Measurements from ENCODE around the gene SCN5A. TPM values are rescaled to one million over a fixed set of nuclear protein-coding genes. Genes with fewer than 3 reads are reported as not detected.

The SCN5A gene
- total RNA-seq, 1 donor from 2014 or later: 3.3 TPM

DNA sequence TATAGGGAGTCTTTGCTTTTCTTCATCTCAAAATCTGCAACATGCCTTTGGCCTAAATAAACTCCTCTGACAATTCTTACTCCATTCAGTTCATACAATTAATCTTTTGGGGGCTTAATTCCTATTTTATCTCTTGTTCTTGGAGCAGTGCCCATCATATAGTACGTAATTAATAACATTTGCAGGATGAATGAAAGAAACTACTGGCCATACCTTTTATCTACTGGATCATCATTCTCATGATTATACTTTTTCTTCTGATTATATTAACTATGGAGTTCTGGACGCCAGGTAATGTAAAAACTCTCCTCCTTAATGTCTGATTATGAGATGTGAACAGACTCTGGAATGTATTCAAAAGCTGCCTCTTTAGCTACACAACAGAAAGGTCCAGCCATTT lies 46.5 kb upstream of the SCN5A start:
- H3K9me3 ChIP-seq (ENCODE audit: insufficient read depth, low read depth, low read length): no peaks in the 10 kb centered on the region
- peaks cover 5% of the 10 kb centered on the region for H3K27me3 Mint-ChIP-seq (ENCODE audit: low read depth, unreplicated experiment)
- H3K9ac ChIP-seq (ENCODE audit: low read length): no peak overlapping the region
- no peaks in the 10 kb centered on the region for H4K20me1 ChIP-seq (ENCODE audit: insufficient read depth, low read length)
- H3K27me3 ChIP-seq (ENCODE audit: insufficient read depth, low read length): no peaks in the 10 kb centered on the region
- no peak overlapping the region for H3K27ac ChIP-seq (ENCODE audit: low read depth, low read length)
- no peak overlapping the region for H3K27ac Mint-ChIP-seq (ENCODE audit: unreplicated experiment)
- no peaks in the 10 kb centered on the region for H3K79me2 ChIP-seq (ENCODE audit: insufficient read depth, low read length)
- TF ChIP-seq EZH2 (IDR thresholded peaks at IDR 0.05; ENCODE audit: insufficient read depth, low read length): no peak
- TF ChIP-seq, protein P1, sequence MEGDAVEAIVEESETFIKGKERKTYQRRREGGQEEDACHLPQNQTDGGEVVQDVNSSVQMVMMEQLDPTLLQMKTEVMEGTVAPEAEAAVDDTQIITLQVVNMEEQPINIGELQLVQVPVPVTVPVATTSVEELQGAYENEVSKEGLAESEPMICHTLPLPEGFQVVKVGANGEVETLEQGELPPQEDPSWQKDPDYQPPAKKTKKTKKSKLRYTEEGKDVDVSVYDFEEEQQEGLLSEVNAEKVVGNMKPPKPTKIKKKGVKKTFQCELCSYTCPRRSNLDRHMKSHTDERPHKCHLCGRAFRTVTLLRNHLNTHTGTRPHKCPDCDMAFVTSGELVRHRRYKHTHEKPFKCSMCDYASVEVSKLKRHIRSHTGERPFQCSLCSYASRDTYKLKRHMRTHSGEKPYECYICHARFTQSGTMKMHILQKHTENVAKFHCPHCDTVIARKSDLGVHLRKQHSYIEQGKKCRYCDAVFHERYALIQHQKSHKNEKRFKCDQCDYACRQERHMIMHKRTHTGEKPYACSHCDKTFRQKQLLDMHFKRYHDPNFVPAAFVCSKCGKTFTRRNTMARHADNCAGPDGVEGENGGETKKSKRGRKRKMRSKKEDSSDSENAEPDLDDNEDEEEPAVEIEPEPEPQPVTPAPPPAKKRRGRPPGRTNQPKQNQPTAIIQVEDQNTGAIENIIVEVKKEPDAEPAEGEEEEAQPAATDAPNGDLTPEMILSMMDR (IDR thresholded peaks at IDR 0.05; ENCODE audit: insufficient read depth, low read depth, low read length): no peak
- H3K36me3 ChIP-seq (ENCODE audit: insufficient read depth, low read length): no peaks in the 10 kb centered on the region
- no peak overlapping the region for H3K4me2 ChIP-seq (ENCODE audit: low read length)
- H3K4me1 Mint-ChIP-seq (ENCODE audit: low read depth, unreplicated experiment): no peaks in the 10 kb centered on the region
- FAIRE-seq (no peak), DNase-seq (ENCODE audit: low read depth) (no peak)
- no peak overlapping the region for H2AFZ ChIP-seq (ENCODE audit: low read depth, low read length)
- H3K4me3 Mint-ChIP-seq (ENCODE audit: unreplicated experiment): no peak overlapping the region
- no peak overlapping the region for H3K4me3 ChIP-seq (ENCODE audit: insufficient read depth, low read depth, low read length)
- peaks cover 7% of the 10 kb centered on the region for H3K9me3 Mint-ChIP-seq (ENCODE audit: unreplicated experiment)
- H3K36me3 Mint-ChIP-seq (ENCODE audit: low read depth, unreplicated experiment): no peaks in the 10 kb centered on the region
- H3K4me1 ChIP-seq (ENCODE audit: insufficient read depth, low read length): no peaks in the 10 kb centered on the region

DNA sequence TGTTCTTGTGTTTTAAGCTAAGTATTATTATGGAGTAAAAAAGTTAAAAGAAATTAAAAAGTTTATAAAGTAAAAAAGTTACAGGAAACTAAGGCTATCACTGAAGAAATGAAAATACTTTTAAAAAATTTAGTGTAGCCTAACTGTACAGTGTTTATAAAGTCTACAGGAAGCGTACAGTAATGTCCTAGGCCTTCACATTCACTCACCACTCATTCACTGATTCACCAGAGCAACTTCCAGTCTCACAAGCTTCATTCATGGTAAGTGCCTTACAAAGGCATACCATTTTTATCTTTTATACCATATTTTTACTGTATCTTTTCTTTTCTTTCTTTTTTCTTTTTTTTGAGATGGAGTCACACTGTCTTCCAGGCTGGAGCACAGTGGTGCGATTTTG lies 40.7 kb upstream of the SCN5A start:
- Histone ChIP-seq H3K4me1 (ENCODE audit: insufficient read depth, low read length) (no peaks in the 10 kb centered on the region), H3K79me2 (ENCODE audit: insufficient read depth, low read length) (no peaks in the 10 kb centered on the region), H3K4me2 (ENCODE audit: low read length) (no peak overlapping the region), H4K20me1 (ENCODE audit: insufficient read depth, low read length) (no peaks in the 10 kb centered on the region), H3K9ac (ENCODE audit: low read length) (no peak overlapping the region), H3K27me3 (ENCODE audit: insufficient read depth, low read length) (no peaks in the 10 kb centered on the region), H3K4me3 (ENCODE audit: insufficient read depth, low read depth, low read length) (no peak overlapping the region), H3K36me3 (ENCODE audit: insufficient read depth, low read length) (no peaks in the 10 kb centered on the region), H3K9me3 (ENCODE audit: insufficient read depth, low read depth, low read length) (no peaks in the 10 kb centered on the region), H2AFZ (ENCODE audit: low read depth, low read length) (no peak overlapping the region), H3K27ac (ENCODE audit: low read depth, low read length) (no peak overlapping the region)
- Mint-ChIP-seq H3K4me3 (ENCODE audit: unreplicated experiment) (no peak overlapping the region), H3K9me3 (ENCODE audit: unreplicated experiment) (peaks cover 4% of the 10 kb centered on the region), H3K27me3 (ENCODE audit: low read depth, unreplicated experiment) (peaks cover 2% of the 10 kb centered on the region), H3K27ac (ENCODE audit: unreplicated experiment) (no peak overlapping the region), H3K4me1 (ENCODE audit: low read depth, unreplicated experiment) (no peaks in the 10 kb centered on the region), H3K36me3 (ENCODE audit: low read depth, unreplicated experiment) (no peaks in the 10 kb centered on the region)
- no peak for FAIRE-seq
- no peak for TF ChIP-seq EZH2 (IDR thresholded peaks at IDR 0.05; ENCODE audit: insufficient read depth, low read length)
- TF ChIP-seq, protein P1 (IDR thresholded peaks at IDR 0.05; ENCODE audit: insufficient read depth, low read depth, low read length): no peak
- DNase-seq (ENCODE audit: low read depth): no peak

DNA sequence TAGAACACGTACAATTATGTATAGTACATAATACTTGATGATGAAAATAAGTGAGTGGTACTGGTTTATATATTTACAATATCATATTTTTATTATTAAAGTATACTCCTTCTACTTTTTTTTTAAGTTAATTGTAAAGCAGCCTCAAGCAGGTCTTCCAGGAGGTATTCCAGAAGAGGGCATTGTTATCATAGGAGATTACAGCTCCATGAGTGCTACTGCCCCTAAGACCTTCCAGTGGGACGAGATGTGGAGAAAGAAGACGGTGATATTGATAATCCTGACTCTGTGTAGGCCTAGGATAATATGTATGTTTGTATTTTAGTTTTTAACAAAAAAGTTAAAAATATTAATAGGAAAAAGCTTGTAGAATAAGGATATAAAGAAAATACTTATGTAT lies 40.3 kb upstream of the SCN5A start:
- Histone ChIP-seq H3K9me3 (ENCODE audit: insufficient read depth, low read depth, low read length) (no peaks in the 10 kb centered on the region), H3K4me2 (ENCODE audit: low read length) (no peak overlapping the region), H4K20me1 (ENCODE audit: insufficient read depth, low read length) (no peaks in the 10 kb centered on the region), H3K27ac (ENCODE audit: low read depth, low read length) (no peak overlapping the region), H3K79me2 (ENCODE audit: insufficient read depth, low read length) (no peaks in the 10 kb centered on the region), H2AFZ (ENCODE audit: low read depth, low read length) (no peak overlapping the region), H3K4me1 (ENCODE audit: insufficient read depth, low read length) (no peaks in the 10 kb centered on the region), H3K4me3 (ENCODE audit: insufficient read depth, low read depth, low read length) (no peak overlapping the region), H3K27me3 (ENCODE audit: insufficient read depth, low read length) (no peaks in the 10 kb centered on the region), H3K36me3 (ENCODE audit: insufficient read depth, low read length) (no peaks in the 10 kb centered on the region), H3K9ac (ENCODE audit: low read length) (no peak overlapping the region)
- Mint-ChIP-seq H3K9me3 (ENCODE audit: unreplicated experiment) (peaks cover 4% of the 10 kb centered on the region), H3K4me1 (ENCODE audit: low read depth, unreplicated experiment) (no peaks in the 10 kb centered on the region), H3K27ac (ENCODE audit: unreplicated experiment) (no peak overlapping the region), H3K36me3 (ENCODE audit: low read depth, unreplicated experiment) (no peaks in the 10 kb centered on the region), H3K27me3 (ENCODE audit: low read depth, unreplicated experiment) (peaks cover 2% of the 10 kb centered on the region), H3K4me3 (ENCODE audit: unreplicated experiment) (no peak overlapping the region)
- DNase-seq (ENCODE audit: low read depth): no peak
- TF ChIP-seq, protein P1 (IDR thresholded peaks at IDR 0.05; ENCODE audit: insufficient read depth, low read depth, low read length): no peak
- TF ChIP-seq EZH2 (IDR thresholded peaks at IDR 0.05; ENCODE audit: insufficient read depth, low read length): no peak
- FAIRE-seq: no peak
